Aorta (tissue), 5 donors: ENCODE data around the gene CNTRL. TPM values are rescaled to one million over a fixed set of nuclear protein-coding genes. Genes with fewer than 3 reads are reported as not detected.

ENCODE experiments used
- ATAC-seq: fragments of 200-7000 bp; cut with Tn5 transposase; one replicate; pipeline ENCODE4 v1.9.1; 2022; ENCODE audit warnings: moderate library complexity; ENCODE audit not compliant: low FRiP score
- DNase-seq, 2 donors: peaks; one replicate each; pipeline ENCODE4 v3.0.0-alpha.2; 2020
- H3K27ac ChIP-seq, 2 donors: one replicate each; pipeline ENCODE4 v1.5.1; 2013; ENCODE audit warnings: low read length in 2 of 2, mild to moderate bottlenecking in 2 of 2, moderate library complexity in 2 of 2, control low read depth in 1 of 2, inconsistent platforms in 1 of 2, low read depth in 1 of 2
- H3K27me3 ChIP-seq, 2 donors: one replicate each; pipeline ENCODE4 v1.6.1; 2013; ENCODE audit warnings: control low read depth in 1 of 2, low read length in 1 of 2, mild to moderate bottlenecking in 1 of 2, moderate library complexity in 1 of 2; ENCODE audit not compliant: insufficient read depth in 2 of 2, control insufficient read depth in 1 of 2
- H3K36me3 ChIP-seq, 2 donors: one replicate each; pipeline ENCODE4 v1.6.1; 2013; ENCODE audit warnings: control low read depth in 1 of 2, low read length in 1 of 2, mild to moderate bottlenecking in 1 of 2; ENCODE audit not compliant: insufficient read depth in 2 of 2, control insufficient read depth in 1 of 2
- H3K4me1 ChIP-seq, 2 donors: one replicate each; pipeline ENCODE4 v1.6.1; 2013; ENCODE audit warnings: low read length in 2 of 2, control low read depth in 1 of 2, mild to moderate bottlenecking in 1 of 2, moderate library complexity in 1 of 2; ENCODE audit not compliant: insufficient read depth in 2 of 2, control insufficient read depth in 1 of 2
- H3K4me3 ChIP-seq, 2 donors: one replicate each; pipeline ENCODE4 v1.5.1; 2013; ENCODE audit warnings: low read length in 2 of 2, control low read depth in 1 of 2, mild to moderate bottlenecking in 1 of 2
- H3K9me3 ChIP-seq: one replicate; pipeline ENCODE4 v1.6.1; 2013; ENCODE audit warnings: mild to moderate bottlenecking, low read length; ENCODE audit not compliant: control insufficient read depth
- WGBS, 2 donors: extraction: QIAGEN DNeasy Blood & Tissue Kit; methylation state at CpG; one replicate each; pipeline ENCODE4 v1.1.7; 2013; 5-methylcytosine and 5-hydroxymethylcytosine counted together
- intact Hi-C, 2 donors: fragments of 100-400 bp; cut with DNase I; formaldehyde crosslinking; loops; one replicate each; pipeline versions ENCODE4 v1.14.2 to v1.15.0; 2022
- polyA plus RNA-seq, 2 donors: library from polyadenylated mRNA; stranded (reverse); fragments of 200-250 nt; gene quantifications; one replicate each; pipeline ENCODE4 v1.2.3, GENCODE V29; 2013
- total RNA-seq, 2 donors: library from RNA; stranded (reverse); fragmentation: NEBNext Ultra II Directional; extraction: Animal tissue kit (Norgen Biotek cat#: 25700); gene quantifications; one replicate each; pipeline ENCODE4 v1.2.1, GENCODE V29; 2021
- donor health status: healthy with polysubstance abuse.
- donor health status: Bipolar disorder and iron deficiency.
- donor health status: DM: no; HTN: no; CAD: no.
- donor health status: DM: no; HTN: no; CAD: no.
- donor health status: DM: yes; HTN: yes; CAD: no.

Gene CNTRL
- total and polyA plus RNA-seq, 4 donors = 9.0 to 25.8 (median 14.7) TPM

- Histone ChIP-seq H3K27ac (no peak overlapping the region), H3K4me3 (no peak overlapping the region), H3K36me3 (no peaks in the 10 kb centered on the region), H3K9me3 (no peaks in the 10 kb centered on the region), H3K4me1 (no peaks in the 10 kb centered on the region), H3K27me3 (no peaks in the 10 kb centered on the region)
- DNase-seq = no peak
- 95 to 97% methylated on average over 1 of the region's 1 CpG for WGBS, 2 donors
- intact Hi-C loops = no loop called here
- ATAC-seq = no peak
Measured at GRCh38 chr9:121107881-121108280, 33.1 kb downstream of the CNTRL start.

GRCh38 chr9:121115466-121115865 is 40.7 kb downstream of the CNTRL start:
- 97% methylated on average over 1 of the region's 1 CpG for WGBS, 2 donors
- no peaks in the 10 kb centered on the region for H3K4me1 ChIP-seq
- H3K27ac ChIP-seq = no peak overlapping the region
- no peak for ATAC-seq
- H3K9me3 ChIP-seq = no peaks in the 10 kb centered on the region
- DNase-seq = no peak
- H3K36me3 ChIP-seq = peaks cover 0 to 2% of the 10 kb centered on the region in 2 donors
- no peaks in the 10 kb centered on the region for H3K27me3 ChIP-seq
- intact Hi-C loops = no loop called here
- no peak overlapping the region for H3K4me3 ChIP-seq

- H3K27ac ChIP-seq = no peak overlapping the region
- intact Hi-C loops = no loop called here
- ATAC-seq (no peak), DNase-seq (no peak)
- H3K9me3 ChIP-seq = no peaks in the 10 kb centered on the region
- no peaks in the 10 kb centered on the region for H3K4me1 ChIP-seq
- H3K27me3 ChIP-seq = no peaks in the 10 kb centered on the region
- peaks cover 0 to 2% of the 10 kb centered on the region in 2 donors for H3K36me3 ChIP-seq
- WGBS, 2 donors = 80 to 83% methylated on average over 2 of the region's 2 CpGs
- no peak overlapping the region for H3K4me3 ChIP-seq
Measured at GRCh38 chr9:121118266-121118665, 43.5 kb downstream of the CNTRL start.

GRCh38 chr9:121120386-121120785 is 45.6 kb downstream of the CNTRL start:
- Histone ChIP-seq H3K4me1 (no peaks in the 10 kb centered on the region), H3K4me3 (no peak overlapping the region), H3K27ac (no peak overlapping the region), H3K36me3 (peaks cover 0 to 2% of the 10 kb centered on the region in 2 donors), H3K9me3 (no peaks in the 10 kb centered on the region), H3K27me3 (no peaks in the 10 kb centered on the region)
- intact Hi-C loops = loop anchor here in 1 of 2 donors (5.0 kb wide), 1 partner anchor 48 kb away; the partner anchor contains the start of gene CNTRL
- WGBS, 2 donors = 78 to 84% methylated on average over 2 of the region's 2 CpGs
- DNase-seq = no peak
- ATAC-seq = no peak

- ATAC-seq = peak; percentile 99
- Histone ChIP-seq H3K27ac (no peak overlapping the region), H3K36me3 (peaks cover 0 to under 1% of the 10 kb centered on the region in 2 donors), H3K9me3 (no peaks in the 10 kb centered on the region), H3K4me1 (no peaks in the 10 kb centered on the region), H3K27me3 (no peaks in the 10 kb centered on the region), H3K4me3 (peak overlapping the region; percentile 51 to 79)
- DNase-seq = peak; percentile 98
- WGBS, 2 donors = 0% methylated on average over 17 of the region's 17 CpGs
- intact Hi-C loops = loop anchor here in 1 of 2 donors (5.0 kb wide), 1 partner anchor 49 kb away; the partner anchor contains the start of gene CNTRL
Measured at GRCh38 chr9:121121582-121122087, 46.9 kb downstream of the CNTRL start.

- H3K4me1 ChIP-seq = no peaks in the 10 kb centered on the region
- H3K9me3 ChIP-seq = no peaks in the 10 kb centered on the region
- 39 to 49% methylated on average over 5 of the region's 5 CpGs for WGBS, 2 donors
- intact Hi-C loops = loop anchor here in 1 of 2 donors (5.0 kb wide), 1 partner anchor 50 kb away; the partner anchor contains the start of gene CNTRL
- H3K4me3 ChIP-seq = peak overlapping the region in 1 of 2 donors; percentile 51
- H3K27me3 ChIP-seq = no peaks in the 10 kb centered on the region
- H3K27ac ChIP-seq = no peak overlapping the region
- ATAC-seq (no peak), DNase-seq (no peak)
- H3K36me3 ChIP-seq = no peaks in the 10 kb centered on the region
Measured at GRCh38 chr9:121122246-121123032, 47.7 kb downstream of the CNTRL start.

- Histone ChIP-seq H3K9me3 (no peaks in the 10 kb centered on the region), H3K4me3 (no peak overlapping the region), H3K27me3 (no peaks in the 10 kb centered on the region), H3K27ac (no peak overlapping the region), H3K36me3 (no peaks in the 10 kb centered on the region), H3K4me1 (no peaks in the 10 kb centered on the region)
- DNase-seq (no peak), ATAC-seq (no peak)
- 88 to 89% methylated on average over 5 of the region's 5 CpGs for WGBS, 2 donors
- intact Hi-C loops = loop anchor here in 1 of 2 donors (5.0 kb wide), 1 partner anchor 52 kb away; the partner anchor contains the start of gene CNTRL
Measured at GRCh38 chr9:121123816-121124535, 49.2 kb downstream of the CNTRL start.

GRCh38 chr9:121125590-121125989 is 50.8 kb downstream of the CNTRL start:
- WGBS, 2 donors = 41 to 62% methylated on average over 3 of the region's 3 CpGs
- H3K9me3 ChIP-seq = no peaks in the 10 kb centered on the region
- H3K4me3 ChIP-seq = no peak overlapping the region
- DNase-seq (no peak), ATAC-seq (no peak)
- no peak overlapping the region for H3K27ac ChIP-seq
- H3K27me3 ChIP-seq = no peaks in the 10 kb centered on the region
- H3K36me3 ChIP-seq = no peaks in the 10 kb centered on the region
- intact Hi-C loops = no loop called here
- H3K4me1 ChIP-seq = no peaks in the 10 kb centered on the region
